HG03442 (cell line): ENCODE data around the gene TRMT2A.

Source experiments
- ATAC-seq: cut with Tn5 transposase; IDR thresholded peaks from one replicate; pipeline ENCODE4 v1.9.1; 2021; ENCODE audit warnings: mild to moderate bottlenecking, moderate library complexity; ENCODE audit not compliant: unreplicated experiment

The TRMT2A gene

DNA sequence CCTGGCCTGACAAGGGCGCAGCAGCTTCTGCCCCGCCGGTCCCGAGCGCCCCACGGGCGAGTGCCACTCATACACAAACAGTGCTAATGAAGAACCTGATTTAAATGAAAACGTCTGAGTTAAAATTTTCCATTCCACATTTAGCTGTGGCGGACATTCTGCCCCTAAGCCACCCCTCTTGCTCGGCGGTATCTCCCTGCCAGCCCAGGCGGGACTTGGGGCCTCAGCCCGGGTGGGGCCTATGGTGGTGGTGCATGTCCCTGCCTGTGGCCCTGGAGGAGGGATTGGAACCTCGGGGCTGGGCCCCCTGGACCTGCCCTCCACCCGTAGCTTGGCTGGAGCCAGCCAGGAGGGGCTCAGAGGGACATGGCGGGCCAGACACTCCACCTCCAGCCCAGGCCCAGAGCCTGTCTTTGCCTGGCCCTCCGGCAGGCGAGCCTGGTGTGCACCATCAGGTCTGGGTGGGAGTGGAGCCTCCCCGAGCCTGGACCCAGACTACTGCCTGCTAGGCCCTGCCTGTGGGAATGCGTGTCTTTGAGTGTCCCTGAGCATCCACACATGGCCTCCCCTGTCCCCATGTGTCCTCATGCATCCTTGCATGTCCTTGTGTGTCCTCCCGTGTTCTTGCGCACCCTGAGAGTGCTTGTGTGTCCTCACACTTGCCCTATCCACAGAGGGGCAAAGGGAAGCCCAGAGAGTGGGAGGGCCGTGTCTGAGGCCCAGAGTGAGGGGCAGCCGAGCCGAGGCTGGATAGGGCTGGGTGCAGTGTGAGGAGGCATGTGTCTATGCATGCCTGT lies 19.0 kb upstream of the TRMT2A start:
- ATAC-seq, result no peak

DNA sequence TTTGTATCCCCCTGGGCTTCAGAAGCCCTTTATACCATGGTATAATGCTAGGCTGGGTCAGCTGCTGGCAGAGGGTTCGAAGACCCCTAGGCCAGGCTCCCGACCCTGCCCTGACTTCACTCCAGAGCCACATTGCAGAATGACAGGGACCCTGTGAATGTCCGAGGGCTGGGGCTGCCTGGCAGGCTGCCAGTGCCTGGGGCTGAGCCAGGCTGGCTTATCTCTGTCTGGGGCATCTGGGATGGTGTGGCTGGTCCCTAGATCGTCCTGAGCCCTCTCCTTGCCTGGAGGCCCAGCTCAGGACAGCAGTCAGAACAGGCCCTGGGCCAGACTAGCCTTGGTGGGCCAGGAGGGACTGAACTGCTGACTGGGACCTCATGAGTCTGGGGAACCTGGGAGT lies 18.2 kb upstream of the TRMT2A start:
- no peak for ATAC-seq

DNA sequence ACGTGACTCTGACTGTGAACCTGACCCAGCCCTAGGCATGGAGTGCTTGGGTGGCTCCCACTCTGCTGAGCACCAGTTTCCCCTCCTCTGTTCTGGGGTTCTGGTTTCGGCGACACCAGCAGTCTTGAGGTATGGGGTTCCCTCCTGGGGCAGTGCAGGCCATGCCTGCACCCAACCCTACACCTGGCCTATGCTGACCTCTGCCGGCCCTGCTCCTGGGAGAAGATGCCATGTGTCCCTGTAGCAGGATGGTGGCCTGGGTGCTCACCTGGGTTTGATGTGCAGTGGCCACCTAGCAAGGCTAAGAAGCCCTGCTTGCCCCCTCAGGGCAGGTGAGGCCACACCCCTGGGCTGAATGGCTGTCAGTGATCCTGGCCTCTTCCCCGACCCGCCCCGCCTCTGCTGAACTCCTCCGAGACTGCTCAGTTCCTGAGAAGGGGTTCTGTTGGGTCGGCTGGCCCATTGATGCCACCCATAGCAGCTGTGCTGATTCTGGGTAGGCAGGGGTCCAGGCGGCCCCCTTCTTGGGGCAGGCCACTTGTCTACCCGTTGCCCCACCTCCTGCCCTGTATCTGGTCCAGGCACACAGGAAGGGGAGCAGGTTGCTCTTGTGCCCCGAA lies 17.0 kb upstream of the TRMT2A start:
- ATAC-seq, result no peak

DNA sequence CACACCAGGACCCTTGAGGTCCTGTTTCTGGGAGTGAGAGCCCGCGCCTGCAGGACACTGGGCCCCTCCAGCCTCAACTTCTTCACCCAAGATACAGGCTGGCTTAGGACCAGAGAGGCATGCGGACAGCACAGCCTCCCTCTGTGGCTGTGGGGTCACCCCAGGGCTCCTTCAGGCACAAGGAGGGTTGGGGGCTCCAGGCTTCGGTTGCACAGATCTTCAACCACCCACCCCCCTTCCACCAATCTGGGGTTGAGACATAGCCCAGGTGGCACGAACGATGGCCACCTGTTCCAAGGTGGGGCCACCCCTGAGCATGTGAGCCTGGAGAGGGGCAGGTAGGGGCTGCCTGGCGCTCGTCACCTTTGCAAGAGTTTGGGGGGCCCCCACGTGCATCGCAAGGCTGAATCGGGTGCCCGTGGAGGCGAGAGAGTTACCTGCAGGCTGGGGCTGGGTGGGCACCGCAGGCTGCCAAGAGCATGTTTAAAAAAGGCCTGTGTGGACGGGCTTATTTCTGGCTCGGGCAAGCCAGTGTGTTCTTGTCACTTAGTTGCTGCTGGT lies 15.7 kb upstream of the TRMT2A start:
- no peak for ATAC-seq

DNA sequence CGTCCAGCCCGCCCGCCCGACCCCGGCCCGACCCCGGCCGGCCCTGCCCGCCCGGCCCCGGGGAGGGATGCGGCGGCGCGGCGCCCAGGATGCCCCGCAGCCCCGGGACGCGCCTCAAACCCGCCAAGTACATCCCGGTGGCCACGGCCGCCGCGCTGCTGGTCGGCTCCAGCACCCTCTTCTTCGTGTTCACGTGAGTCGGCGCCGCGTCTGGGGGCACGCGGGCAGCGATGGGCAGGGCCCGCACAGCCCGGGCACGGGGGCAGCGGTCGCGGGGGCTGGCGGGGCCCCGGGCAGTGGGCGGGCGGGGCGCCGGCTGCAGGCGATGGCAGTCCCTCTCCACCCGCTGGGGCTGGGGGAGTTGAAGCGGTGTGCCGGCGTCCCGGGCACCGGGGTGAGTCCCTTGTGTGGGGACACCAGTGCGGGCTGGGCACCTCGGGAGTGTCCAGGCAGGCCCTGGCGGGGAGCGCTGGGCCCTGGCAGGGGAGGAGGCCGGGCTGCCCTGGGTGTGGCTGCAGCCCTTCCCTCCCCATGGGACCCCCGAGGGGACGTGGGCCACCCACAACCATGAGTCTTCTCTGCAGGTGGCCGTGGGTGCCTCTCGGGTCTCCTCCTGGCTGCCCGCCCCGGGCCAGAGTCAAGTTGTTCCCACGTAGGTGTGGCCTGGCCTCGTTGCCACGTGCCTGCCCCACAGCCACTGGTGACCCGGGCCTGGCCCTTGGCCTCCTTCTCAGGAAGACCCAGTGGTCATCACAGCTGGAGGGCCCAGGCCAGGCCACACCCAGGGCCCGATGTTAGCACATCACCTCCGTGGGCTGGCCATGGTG lies 15.0 kb upstream of the TRMT2A start:
- peak; percentile 11 for ATAC-seq

DNA sequence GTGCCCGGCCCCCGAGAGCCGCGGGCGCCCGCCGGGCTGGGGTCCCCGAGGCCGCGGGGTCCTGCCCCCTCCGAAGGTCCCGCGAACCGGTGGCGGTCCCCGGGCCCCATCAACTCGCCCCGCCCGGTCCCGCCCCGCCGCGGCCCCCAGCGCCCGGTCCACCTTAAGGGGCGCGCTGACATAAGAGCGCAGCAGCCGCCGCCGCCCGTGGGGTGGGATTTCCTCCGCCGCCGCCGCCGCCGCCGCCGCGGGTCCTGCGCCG lies 14.5 kb upstream of the TRMT2A start, which contains the start of gene ZDHHC8:
ZDHHC8 (plus strand) TSS at position 208 of the 262 bp plus-strand sequence. CDS start 144 bp downstream, outside the sequence.
- ATAC-seq, result peak; percentile 42

DNA sequence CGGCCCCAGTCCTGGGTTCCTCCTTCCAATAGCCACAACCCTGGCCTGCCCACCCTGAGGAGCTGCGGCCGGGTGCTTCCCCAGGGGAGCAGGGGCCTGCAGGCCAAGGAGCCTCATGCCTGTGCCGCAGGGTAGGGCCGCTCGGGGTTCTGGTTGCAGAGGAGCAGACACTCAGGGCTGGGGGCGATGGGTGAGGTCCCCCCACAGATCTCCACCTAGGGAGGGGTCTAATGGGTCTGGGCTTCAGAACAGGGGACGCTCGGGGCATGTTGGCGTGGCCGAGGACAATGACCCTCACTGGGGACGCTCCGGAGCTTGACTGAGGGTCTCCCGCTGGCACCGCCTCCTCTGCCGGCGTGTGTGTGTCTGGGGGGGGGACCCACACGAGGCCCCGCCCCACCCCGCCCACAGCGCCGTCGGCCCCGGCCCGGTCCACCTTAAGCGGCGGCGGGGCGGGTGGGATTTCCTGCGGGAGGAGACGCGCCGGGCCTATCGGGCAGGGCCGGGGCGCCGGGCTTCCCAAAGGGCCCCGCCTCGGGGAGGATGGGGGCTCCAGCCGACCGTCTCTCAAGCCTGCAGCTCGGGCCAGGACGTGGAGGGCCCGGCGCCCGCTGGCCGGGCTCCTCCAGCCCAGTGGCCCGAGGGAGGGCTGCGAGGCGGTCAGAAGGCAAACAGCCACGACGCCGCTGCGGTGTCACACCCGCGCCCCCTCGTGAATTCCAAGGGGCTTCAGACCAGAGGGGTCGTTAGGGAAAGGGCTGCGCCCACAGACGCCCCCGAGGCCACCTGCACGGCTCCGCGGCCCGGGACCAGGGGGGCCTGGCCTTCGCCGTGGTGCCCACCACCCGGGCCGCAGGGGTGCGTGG lies 13.9 kb upstream of the TRMT2A start:
- ATAC-seq, result peak; percentile 40

DNA sequence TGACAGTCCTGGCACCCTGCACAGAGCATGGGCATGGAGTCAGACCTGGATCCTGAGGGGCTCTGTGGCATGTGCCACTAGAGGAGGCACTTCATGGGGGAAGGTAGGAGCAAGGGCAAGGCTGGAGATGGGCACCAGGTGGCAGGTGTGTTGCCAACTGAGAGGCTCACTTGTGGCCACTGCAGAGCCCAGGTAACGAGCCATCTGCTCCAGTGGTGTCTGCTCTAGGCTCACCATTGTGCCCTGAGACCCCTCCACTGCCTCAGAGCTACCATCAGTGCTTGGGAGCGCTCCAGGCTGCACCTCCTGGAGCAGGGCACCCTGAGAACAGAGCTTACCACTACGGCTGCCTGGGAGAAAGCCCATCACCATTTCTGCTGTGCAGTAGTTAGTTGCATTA lies 13.3 kb upstream of the TRMT2A start:
- ATAC-seq, result no peak

DNA sequence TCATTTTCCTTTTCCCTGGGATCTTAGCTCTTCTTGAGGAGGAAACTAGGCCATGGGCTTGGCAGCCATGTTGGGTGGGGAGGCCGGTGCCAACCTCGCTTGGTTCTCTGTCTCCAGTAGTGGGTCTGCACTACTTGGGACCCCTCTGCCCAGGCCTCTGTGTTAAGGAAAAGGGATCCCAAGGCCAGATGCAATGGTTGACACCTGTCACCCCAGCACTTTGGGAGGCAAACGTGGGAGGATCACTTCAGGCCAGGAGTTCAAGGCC lies 12.7 kb upstream of the TRMT2A start:
- ATAC-seq, result no peak

DNA sequence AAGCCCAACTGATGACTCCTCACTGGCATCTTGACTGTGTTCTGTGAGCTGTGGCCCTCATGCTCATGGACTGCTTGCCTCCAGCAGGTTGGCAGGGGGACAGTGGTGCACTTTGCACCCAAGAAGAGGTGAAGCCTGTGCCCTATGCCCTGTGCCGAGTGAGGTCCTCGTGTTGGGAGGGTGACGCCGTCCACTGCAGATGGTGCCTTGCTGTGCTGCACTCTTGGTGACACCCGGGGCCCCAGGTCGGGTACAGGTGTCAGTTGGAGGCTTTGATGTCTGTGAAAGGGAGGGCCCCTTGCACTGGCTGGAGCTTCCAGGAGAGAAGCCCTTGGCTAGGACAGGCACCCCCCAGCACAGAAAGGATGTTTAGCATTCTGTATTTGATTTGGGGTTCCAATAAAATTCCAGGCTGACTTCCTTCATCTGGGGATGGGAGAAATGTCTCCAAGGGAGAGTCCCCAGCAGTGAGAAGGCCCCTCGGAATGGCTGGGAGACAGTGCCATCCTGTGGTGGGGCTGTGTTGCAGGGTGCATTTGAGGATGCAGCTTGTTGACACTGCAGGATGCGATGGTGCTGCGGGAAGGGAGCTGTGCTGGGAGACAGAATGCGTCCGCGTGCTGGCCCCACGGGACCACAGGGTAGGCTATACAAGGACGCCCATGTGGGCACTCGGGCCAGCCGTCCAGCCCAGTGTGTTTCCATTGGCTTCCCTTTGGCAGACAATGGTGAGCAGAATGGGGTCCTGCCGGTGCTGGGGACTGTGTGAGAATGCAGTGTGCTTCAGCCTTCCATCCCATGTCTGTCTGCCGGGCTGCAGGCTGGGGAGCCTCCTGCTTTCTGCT lies 12.1 kb upstream of the TRMT2A start:
- no peak for ATAC-seq

DNA sequence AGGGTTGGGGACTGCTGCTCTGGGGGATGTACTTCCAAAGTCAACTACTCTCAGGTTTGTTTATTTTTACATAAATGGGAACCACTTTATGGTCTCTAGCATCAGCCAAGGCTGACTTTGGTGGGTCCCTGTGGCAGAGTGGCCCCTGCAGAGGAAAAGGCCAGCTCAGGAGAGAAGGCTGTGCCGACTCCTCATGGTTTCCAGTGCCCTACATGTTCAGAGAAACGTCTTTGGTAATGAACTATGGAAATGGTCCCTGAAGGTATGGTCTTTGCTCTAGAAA lies 11.5 kb upstream of the TRMT2A start:
- ATAC-seq, result no peak

DNA sequence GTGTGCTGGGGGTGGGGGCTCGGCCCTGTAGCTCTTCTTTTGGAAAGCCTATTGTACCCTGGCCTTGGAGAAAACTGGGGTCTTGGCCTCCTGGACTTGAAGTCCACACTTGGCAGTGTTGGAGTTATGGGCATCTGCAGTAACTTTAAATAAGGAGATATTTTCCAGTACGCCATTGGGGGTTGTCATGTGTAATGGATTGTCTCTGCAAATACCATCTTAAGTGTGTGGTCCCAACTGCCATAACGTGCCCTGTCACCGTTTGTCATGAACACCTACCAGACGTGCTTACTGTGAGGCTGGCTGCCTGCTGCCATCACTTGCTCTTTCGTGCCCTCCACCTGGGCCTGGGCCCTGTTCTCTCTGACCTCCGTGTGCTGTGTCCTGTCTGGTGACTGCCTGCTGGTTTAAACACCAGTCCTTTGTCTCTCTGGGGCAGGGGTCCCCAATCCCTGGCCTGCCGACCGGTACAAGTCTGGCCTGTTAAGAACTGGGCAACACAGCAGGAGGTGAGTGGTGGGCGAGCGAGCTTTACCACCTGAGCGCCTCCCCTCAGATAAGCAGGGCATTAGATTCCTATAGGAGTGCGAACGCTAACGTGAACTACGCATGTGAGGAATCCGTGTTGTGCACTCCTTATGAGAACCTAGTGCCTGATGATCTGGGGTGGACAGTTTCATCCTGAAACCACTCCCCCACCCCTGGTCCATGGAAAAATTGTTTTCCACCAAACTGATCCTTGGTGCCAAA lies 11.0 kb upstream of the TRMT2A start:
- ATAC-seq, result no peak

DNA sequence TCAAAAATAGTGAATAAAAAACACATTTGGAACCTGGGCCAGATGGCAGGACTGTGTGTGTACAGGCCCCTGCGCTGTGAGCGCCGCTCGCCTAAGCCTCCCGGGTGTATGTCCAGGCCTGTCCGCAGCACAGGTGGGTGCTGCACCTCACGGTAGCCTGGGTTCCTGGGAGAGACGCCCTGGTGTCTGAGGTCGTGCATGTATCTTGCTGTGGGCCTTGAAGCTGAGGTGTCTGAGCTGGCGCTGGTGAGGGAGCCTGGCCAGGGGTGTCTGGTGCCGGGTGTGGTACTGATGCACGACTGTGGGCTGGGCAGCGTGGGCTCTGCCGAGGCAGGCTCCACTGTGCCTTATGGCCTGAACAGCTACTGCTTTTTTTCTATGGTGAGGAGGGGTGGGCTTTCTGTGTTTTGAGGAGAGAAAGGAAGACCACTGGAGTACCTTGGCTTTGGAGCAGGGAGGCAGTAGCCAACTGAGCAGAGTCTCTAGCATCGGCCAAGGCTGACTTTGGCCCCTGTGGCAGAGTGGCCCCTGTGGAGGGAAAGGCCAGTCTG lies 10.4 kb upstream of the TRMT2A start:
- no peak for ATAC-seq

DNA sequence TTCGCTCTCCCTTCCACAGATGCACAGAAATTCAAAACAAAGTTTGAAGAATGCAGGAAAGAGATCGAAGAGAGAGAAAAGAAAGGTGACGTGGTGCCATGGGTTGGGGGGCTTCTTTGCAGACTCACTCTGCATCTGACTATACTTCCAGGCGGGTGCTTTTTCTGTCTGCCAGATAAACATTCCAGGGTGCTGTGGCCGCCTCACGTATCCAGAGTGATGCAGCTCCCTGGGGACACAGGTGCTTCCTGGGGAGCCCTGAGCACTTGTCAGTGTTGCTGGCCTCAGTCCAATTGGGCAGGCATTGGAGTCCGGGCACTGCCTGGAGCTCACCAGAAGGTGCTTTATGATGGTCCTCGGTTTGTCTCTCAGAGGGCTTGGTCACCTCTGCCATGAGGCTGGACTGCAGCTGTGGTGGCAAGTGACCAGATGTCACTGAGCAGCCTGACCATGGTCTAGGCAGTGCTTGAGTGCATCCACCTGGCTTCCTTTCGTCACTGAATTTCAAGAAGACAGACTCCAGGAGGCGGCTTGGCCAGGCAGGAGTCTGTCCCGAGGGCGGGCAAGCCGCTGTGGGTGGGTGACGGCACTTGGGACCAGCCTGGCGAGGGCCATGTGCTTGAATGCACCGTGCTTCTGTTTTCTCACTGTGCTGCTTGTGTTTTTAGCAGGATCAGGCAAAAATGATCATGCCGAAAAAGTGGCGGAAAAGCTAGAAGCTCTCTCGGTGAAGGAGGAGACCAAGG lies 9.4 kb upstream of the TRMT2A start:
- ATAC-seq, result no peak

DNA sequence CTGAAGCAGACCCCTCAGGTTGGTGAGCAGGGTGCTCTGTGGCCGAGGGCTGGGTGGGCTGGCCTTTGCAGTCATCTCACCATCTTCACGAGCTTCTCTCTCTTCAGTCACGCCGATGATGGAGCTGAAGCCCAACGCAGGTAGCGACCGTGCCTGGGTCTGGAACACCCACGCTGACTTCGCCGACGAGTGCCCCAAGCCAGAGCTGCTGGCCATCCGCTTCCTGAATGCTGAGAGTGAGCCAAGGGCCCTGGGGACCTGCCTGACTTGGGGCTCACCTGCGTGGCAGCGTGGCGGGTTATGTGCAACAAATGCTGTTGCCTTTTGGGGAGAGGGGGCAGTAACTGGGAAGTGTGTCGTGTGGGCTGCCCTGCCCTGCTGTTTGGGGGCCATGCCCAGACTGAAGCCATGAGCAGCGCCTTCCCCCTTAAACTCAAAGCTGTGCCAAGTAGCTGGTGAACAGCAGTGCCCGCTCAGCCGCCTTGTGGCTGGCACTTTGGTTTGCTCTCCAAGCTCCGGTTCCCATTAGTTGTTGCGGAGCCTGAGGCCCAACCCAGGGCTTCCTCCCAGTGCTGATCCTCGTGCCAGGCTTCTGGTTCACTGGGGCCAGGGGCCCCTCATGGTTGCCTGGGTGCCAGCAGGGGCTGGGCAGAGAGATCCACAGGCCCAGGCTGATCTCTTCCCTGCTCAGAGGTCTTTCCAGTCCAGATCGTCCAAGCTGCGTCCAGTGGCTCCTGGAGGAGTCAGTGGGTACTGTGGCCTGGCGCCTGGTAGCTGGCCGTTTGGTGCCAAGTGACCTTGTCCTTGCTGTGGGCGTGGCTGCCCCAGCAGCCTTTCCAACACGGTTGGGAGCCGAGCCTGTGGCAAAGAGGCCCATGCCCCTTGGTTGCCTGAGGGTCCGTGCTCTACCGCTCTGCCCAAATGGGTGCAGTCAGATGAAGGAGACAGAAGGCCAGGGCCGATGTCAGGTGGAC lies 8.5 kb upstream of the TRMT2A start:
- ATAC-seq, result no peak

DNA sequence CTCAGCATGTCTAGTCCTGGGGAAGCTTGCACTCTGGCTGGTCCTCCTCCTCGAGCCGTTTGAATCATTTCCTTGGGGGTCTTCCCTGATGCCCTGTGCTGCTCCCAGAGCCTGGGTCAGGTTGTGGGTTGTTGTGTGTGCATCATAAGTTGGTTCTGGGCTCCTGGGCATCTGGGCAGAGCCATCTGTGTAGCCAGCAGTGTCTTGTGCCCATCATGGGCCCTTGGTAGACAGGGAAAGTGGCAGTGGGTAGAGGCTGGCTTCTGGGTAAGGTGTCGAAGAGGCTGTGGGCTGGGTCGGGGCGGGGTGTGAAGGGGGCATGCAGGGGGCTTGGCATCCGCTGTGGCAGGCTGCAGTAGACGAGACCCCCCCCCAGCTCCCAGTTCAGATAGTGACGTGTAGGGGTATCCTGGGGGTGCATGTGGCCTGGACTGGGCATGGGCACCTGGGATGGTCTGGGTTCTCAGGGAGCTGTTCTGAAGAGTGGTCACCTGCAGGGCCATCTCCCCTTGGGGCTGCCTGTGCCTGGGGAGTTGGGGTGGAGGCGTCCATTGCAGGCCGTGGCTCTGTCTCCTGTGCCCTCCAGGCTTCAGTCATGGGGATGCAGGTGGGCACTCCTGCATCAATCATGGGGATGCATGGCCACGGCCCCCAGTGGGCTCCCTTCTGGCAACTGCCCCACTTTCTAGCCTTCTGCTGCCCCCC lies 7.2 kb upstream of the TRMT2A start:
- ATAC-seq, result no peak
